Activated CD4-positive, alpha-beta T cell treated with anti-CD3 and anti-CD28 coated beads, Interleukin-2, amount 50 U/mL, for 4 hours (primary cell): Measurements from ENCODE around the gene IFIH1.
A peak's percentile ranks its signal among the peaks of the same experiment; 100 is the strongest.

Source experiments
- DNase-seq, 2 experiments: peaks; one replicate each; pipeline ENCODE4 v3.0.0-alpha.2; 2020

Gene IFIH1

GRCh38 chr2:162318328-162319180 lies at the start of gene IFIH1:
IFIH1 (minus strand) TSS chr2:162318684; CDS start chr2:162318307, 377 bp downstream.
- peak; percentile 68 for DNase-seq

GRCh38 chr2:162365392-162365791 lies 46.9 kb upstream of the IFIH1 start:
- no peak for DNase-seq

GRCh38 chr2:162344617-162344950 lies 26.1 kb upstream of the IFIH1 start:
- no peak for DNase-seq

DNA sequence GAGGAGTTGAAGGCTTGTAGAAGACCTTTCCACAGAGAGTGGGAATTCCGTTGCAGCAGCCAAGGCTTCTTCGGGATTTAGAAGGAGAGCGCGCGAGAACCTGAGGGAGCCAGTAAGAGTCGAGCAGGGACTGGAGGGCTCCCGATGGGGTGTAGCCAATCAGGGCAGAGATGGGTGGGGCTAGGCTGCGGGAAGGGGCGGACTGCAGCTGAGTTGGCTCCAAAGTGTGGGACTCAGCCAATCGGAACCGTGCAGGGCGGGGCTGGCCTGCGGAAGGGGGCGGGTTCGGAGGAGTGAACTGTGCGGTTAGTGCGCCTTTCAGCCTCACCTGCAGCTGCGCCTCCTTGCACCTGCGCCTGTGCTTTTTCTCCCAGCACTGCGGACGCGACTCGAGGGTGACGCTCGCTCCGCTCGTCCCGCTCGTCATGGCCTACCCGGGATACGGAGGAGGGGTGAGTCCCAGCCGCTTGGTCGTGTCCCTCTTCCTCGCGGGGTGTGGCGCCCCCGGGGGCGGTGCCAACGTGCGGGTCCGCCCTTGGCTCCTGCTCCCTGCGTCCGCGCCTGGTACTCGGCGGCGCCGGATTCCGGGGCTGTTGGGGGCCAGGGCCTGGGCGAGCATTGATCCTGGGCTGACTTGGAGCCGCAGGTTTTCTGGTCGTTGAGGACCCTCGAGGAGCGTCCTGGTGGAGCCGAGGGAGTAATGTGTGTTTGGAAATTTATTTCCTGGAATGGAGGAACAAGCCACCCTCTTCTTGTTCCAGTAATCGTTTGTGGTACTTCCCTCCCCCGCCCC lies 25.5 kb upstream of the IFIH1 start, which contains the start of gene GCA:
GCA (plus strand) TSS at position 309 of the 793 bp plus-strand sequence; CDS start at position 426, 117 bp downstream.
- DNase-seq: peak; percentile 99

GRCh38 chr2:162343492-162343823 lies 25.0 kb upstream of the IFIH1 start:
- no peak for DNase-seq

- DNase-seq: no peak
Measured at GRCh38 chr2:162342841-162343240, 24.4 kb upstream of the IFIH1 start.

- no peak for DNase-seq
Measured at GRCh38 chr2:162342321-162342720, 23.8 kb upstream of the IFIH1 start.

DNA sequence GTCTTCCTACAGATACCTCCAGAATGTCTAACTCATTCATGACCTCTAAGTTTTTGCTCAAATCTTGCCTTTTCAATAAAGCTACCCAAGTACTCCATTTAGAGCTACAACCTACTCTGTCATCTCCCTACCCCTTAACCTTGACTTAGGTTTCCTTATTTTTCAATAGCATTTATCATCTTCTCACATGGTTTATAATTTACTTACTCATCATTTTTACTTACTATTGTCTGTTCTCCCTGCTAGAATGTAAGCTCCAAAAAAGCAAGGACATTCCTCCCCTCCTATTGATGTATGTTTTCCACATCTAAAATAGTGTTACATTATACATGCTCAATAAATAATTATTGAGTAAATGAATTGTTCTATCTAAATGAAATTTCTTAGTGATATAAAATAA lies 22.3 kb upstream of the IFIH1 start:
- no peak for DNase-seq

GRCh38 chr2:162337868-162338267 lies 19.4 kb upstream of the IFIH1 start:
- no peak for DNase-seq

DNA sequence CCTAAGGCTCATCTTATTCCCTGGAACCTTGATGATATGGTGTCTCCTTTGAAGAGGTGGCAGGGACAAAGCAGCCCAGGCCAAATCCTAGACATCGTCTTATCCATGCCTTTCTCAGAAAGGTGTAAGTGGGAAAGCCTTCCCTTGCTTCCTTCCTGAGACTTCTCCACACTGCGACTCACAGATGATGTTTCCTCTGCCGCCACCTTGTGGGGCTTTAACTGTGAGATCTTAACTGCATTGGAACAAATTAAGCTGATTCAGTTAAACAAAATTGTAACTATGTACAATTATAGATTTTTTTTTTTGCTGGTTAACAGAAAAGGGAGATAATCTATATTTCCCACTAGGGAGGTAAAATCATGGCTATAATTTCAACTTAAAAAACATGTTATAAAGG lies 15.5 kb upstream of the IFIH1 start:
- peak in 1 of 2 experiments; percentile 12 for DNase-seq

GRCh38 chr2:162330881-162331280 lies 12.4 kb upstream of the IFIH1 start:
- DNase-seq: no peak

- DNase-seq: no peak
Measured at GRCh38 chr2:162328424-162329157, 10.1 kb upstream of the IFIH1 start.

- no peak for DNase-seq
Measured at GRCh38 chr2:162327806-162328205, 9.3 kb upstream of the IFIH1 start.

- DNase-seq: no peak
Measured at GRCh38 chr2:162327134-162327769, 8.8 kb upstream of the IFIH1 start.

DNA sequence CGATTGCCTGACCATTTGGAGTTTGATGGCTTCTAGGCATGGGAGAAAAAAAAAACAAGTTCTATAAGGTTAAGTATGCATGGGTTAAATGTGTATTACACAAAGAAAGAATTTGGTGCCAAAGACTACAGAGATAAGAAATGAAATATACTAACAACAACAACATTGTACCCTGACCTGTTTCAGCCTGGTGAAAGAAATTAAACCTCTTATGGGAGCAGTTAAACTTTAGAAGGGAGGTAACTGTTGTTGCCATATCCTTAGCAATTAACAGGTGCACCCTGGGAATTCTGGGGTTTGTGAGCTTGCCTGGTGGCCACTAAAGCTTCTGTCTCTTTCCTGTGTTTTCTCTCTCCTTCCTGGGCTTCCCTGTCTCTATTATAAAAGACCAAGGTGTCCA lies 6.5 kb upstream of the IFIH1 start:
- no peak for DNase-seq

DNA sequence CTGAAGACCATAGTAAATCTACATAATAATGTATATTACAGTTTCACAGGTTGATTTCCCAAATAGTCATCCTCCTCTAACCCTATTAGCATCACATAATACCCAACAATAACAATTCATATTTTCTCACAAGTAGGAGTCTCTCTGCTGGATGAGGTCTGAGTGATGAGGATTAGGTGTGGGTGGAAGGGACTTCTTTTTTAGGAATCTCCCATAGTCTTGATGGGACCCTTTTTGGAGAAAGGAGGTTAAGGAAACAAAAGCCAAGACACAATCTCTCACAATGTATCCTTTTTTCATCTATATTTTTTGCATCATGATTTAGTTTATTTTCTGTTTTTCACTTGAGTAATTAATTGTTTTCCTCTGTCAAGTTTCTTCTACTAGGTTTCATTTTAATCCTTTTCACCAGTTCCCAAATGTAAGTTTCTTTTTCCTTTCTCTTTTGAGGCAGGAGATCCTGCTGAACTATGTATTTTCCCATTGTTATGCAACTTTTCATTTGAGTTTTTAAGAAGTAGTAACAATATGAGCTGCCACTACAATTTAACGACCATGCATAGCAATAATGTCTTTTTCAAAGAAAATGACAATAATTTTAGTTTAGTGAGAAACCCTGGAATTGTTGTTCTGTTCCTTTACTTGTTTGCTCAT lies 2.5 kb upstream of the IFIH1 start:
- no peak for DNase-seq

GRCh38 chr2:162317861-162318327 lies 590 bp downstream of the IFIH1 start:
- DNase-seq: peak; percentile 6 to 13

DNA sequence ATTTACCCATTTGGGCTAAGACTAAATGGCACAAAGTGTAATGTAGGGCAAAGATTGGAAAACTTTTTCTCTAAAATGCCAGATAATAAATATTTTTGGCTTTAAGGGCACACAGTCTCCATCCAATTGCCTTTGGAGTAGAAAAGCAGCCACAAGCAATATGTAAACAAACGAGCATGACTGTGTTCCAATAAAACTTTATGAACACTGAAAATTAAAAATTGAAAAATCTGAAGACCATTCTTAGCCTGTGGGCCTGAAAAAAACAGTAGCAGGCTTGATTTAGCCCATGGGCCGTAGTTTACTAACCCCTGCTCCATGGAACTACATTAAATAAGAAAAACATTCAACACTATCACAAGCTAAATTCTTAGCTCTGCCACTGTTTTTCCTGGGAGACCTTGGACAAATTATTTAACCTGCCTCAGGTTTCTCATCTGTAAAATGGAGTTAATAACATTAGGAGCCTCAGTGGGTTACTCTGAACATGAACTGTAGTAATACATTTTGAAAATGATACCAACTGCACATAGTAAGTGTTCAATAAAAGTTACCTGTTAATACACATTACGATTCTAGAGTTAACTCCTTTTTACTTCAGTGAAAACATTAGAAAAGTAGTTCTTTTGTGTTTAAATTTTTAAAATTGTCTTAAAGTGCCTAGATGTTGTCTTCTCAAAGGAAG lies 1.3 kb downstream of the IFIH1 start:
- DNase-seq: no peak

DNA sequence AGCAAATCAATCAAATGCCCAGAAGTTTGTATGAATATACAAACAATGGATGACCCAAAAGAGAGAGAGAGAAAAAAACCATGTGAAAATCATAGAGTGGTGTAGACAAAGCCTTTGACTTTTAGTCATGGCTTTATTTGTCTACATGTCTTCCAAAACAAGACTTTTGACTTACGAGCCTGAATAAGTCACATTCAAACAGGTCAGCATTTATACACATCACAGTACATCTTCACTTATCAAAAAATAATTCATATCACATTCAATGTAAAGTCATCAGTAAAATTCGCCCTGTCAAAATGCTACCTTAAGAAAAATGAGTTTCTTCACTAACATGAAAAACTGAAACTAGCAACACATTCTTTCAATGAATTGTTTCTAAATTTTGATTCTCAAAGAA lies 1.9 kb downstream of the IFIH1 start:
- no peak for DNase-seq

DNA sequence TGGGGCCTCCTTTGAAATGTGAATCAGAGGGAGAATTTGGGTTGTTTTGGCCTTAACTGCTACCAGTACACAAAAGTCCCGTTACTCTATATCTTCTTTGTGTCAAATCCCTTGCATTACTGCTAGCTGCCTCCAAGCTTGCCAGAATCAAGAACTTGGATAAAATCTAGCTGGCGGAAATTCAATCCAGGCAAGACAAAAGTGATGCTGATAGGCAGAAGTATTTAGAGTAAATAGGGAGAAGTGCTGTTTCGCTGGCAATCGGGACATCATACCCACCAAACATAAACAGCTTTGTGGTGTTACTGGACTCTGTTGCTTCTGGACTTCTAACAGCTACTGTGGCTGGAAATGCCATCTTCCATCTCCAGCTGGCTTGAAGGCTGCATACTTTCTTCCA lies 2.5 kb downstream of the IFIH1 start:
- no peak for DNase-seq

- no peak for DNase-seq
Measured at GRCh38 chr2:162312853-162313252, 5.6 kb downstream of the IFIH1 start.
